ENCODE measurements around the gene TCERG1.

TCERG1 gene

GRCh38 chr5:146426853-146427618 is 20.1 kb upstream of the TCERG1 start:
- Histone ChIP-seq H3K27ac (ENCODE audit: low read length) (no peak overlapping the region), H3K27me3 (ENCODE audit: low read depth, low read length) (no peaks in the 10 kb centered on the region), H3K36me3 (ENCODE audit: control insufficient read depth in 1 of 2, insufficient read depth in 2 of 2, low read length in 2 of 2) (no peaks in the 10 kb centered on the region), H3K4me1 (ENCODE audit: control insufficient read depth in 1 of 2, insufficient read depth in 2 of 2, low read length in 2 of 2) (peaks cover 0 to 3% of the 10 kb centered on the region in 2 donors), H3K9me3 (ENCODE audit: control insufficient read depth in 1 of 2, low read length in 2 of 2) (no peaks in the 10 kb centered on the region), H3K4me3 (ENCODE audit: low read depth in 1 of 2, low read length in 2 of 2) (no peak overlapping the region)

DNA sequence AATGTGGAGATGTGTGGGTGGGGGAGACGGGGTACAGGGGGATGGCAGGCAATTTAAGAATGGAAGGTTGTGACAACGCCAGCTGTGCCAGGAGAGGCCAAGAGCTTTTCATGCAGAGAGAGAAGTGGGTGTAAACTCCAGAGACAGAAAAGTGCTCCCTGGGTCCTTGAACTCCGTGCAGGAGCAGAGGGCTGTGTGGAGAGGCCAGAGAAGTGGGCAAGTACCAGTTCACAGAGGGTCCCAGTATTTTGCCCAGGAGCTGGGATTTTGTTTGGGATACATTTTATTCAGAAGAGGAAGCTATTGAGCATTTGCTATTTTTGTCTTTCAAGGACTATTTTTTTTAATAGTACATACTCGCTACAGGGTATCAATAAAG is 19.5 kb upstream of the TCERG1 start:
- Histone ChIP-seq H3K27ac (ENCODE audit: low read length) (no peak overlapping the region), H3K27me3 (ENCODE audit: low read depth, low read length) (no peaks in the 10 kb centered on the region)

DNA sequence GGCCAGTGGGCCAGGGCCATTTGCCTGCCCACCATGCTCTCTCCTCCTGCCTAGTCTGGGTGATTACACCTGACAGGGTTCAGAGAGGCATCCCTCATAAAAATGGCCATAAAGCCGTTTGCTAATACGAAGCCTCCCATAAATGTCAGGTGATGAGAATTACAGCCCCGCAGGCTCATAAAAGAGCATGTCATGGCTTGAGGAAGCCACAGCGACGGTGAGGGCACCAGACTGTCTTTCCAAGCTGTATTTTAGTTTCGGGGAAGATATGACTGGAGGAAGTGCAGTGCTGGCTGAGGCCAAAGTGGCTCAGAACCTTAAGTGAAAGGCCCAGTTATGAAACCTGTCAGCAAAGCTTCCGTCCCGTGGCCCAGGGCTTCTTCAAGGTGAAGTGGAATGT is 18.5 kb upstream of the TCERG1 start:
- no peak overlapping the region for H3K4me3 ChIP-seq (ENCODE audit: low read depth in 1 of 2, low read length in 2 of 2)
- H3K4me1 ChIP-seq (ENCODE audit: control insufficient read depth in 1 of 2, insufficient read depth in 2 of 2, low read length in 2 of 2) = peaks cover 0 to 3% of the 10 kb centered on the region in 2 donors
- H3K36me3 ChIP-seq (ENCODE audit: control insufficient read depth in 1 of 2, insufficient read depth in 2 of 2, low read length in 2 of 2) = no peaks in the 10 kb centered on the region
- no peak overlapping the region for H3K27ac ChIP-seq (ENCODE audit: low read length)
- H3K27me3 ChIP-seq (ENCODE audit: low read depth, low read length) = no peaks in the 10 kb centered on the region
- no peaks in the 10 kb centered on the region for H3K9me3 ChIP-seq (ENCODE audit: control insufficient read depth in 1 of 2, low read length in 2 of 2)

More for the DNA sequence above, 19.5 kb upstream of the TCERG1 start:
- Histone ChIP-seq H3K36me3 (ENCODE audit: control insufficient read depth in 1 of 2, insufficient read depth in 2 of 2, low read length in 2 of 2) (no peaks in the 10 kb centered on the region), H3K9me3 (ENCODE audit: control insufficient read depth in 1 of 2, low read length in 2 of 2) (no peaks in the 10 kb centered on the region), H3K4me1 (ENCODE audit: control insufficient read depth in 1 of 2, insufficient read depth in 2 of 2, low read length in 2 of 2) (peaks cover 0 to 3% of the 10 kb centered on the region in 2 donors), H3K4me3 (ENCODE audit: low read depth in 1 of 2, low read length in 2 of 2) (no peak overlapping the region)

DNA sequence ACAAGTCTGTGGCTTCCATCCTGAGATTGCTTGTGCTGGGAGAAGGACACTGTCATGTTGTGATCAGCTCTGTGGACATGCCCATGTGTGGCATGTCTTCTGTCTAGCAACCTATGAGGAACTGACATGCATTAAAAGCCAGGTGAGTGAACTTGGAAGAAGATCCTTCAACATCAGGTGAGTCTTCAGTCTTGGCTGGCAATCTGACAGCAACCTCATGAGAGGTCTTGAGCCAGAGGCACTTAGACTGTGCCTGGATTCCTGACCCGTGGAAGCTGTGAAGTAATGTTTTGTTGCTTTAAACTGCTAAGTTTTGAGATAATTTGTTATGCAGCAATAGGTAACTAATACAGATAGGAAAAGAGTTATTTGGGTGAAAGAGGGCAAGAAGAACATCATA is 6.8 kb upstream of the TCERG1 start:
- Histone ChIP-seq H3K9me3 (ENCODE audit: control insufficient read depth in 1 of 2, low read length in 2 of 2) (no peaks in the 10 kb centered on the region), H3K27ac (ENCODE audit: low read length) (no peak overlapping the region), H3K4me1 (ENCODE audit: control insufficient read depth in 1 of 2, insufficient read depth in 2 of 2, low read length in 2 of 2) (no peaks in the 10 kb centered on the region), H3K4me3 (ENCODE audit: low read depth in 1 of 2, low read length in 2 of 2) (no peak overlapping the region), H3K27me3 (ENCODE audit: low read depth, low read length) (no peaks in the 10 kb centered on the region), H3K36me3 (ENCODE audit: control insufficient read depth in 1 of 2, insufficient read depth in 2 of 2, low read length in 2 of 2) (no peaks in the 10 kb centered on the region)

DNA sequence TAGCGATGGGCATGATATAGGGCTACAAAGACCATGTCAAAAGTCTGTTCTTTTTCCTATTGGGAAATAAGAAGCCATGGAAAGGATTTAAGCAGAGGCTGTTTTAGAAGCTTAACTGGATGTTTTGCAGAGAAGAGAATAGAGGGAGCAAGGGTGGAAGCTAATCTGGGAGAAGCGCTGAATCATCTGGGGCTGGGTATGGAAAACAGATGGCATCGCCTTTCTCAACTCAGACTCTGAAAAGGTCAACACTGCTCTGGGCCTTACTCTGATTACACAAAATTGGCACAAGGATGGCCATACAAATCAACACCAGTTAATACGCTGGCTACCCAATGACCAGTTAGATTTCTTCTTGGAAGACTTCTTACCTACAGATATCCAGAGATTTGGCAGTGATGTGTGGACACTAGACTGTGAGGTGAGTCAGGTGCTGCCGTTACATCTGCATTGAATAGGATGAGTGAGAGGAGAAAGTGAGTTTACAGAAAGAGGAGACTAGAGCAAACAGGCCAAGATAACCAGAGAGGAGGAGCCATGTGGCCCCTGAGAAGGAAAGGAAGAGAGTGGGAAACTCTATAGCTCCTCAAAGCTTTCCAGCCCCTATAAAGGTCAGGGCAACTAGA is 6.2 kb upstream of the TCERG1 start:
- Histone ChIP-seq H3K27me3 (ENCODE audit: low read depth, low read length) (no peaks in the 10 kb centered on the region), H3K9me3 (ENCODE audit: control insufficient read depth in 1 of 2, low read length in 2 of 2) (no peaks in the 10 kb centered on the region), H3K36me3 (ENCODE audit: control insufficient read depth in 1 of 2, insufficient read depth in 2 of 2, low read length in 2 of 2) (no peaks in the 10 kb centered on the region), H3K4me3 (ENCODE audit: low read depth in 1 of 2, low read length in 2 of 2) (no peak overlapping the region), H3K27ac (ENCODE audit: low read length) (no peak overlapping the region), H3K4me1 (ENCODE audit: control insufficient read depth in 1 of 2, insufficient read depth in 2 of 2, low read length in 2 of 2) (no peaks in the 10 kb centered on the region)

- H3K4me3 ChIP-seq (ENCODE audit: low read depth in 1 of 2, low read length in 2 of 2) = no peak overlapping the region
- no peaks in the 10 kb centered on the region for H3K9me3 ChIP-seq (ENCODE audit: control insufficient read depth in 1 of 2, low read length in 2 of 2)
- no peaks in the 10 kb centered on the region for H3K27me3 ChIP-seq (ENCODE audit: low read depth, low read length)
- H3K4me1 ChIP-seq (ENCODE audit: control insufficient read depth in 1 of 2, insufficient read depth in 2 of 2, low read length in 2 of 2) = no peaks in the 10 kb centered on the region
- H3K27ac ChIP-seq (ENCODE audit: low read length) = no peak overlapping the region
- no peaks in the 10 kb centered on the region for H3K36me3 ChIP-seq (ENCODE audit: control insufficient read depth in 1 of 2, insufficient read depth in 2 of 2, low read length in 2 of 2)
These were observed 5.2 kb upstream of the TCERG1 start for GRCh38 chr5:146441896-146442295.

DNA sequence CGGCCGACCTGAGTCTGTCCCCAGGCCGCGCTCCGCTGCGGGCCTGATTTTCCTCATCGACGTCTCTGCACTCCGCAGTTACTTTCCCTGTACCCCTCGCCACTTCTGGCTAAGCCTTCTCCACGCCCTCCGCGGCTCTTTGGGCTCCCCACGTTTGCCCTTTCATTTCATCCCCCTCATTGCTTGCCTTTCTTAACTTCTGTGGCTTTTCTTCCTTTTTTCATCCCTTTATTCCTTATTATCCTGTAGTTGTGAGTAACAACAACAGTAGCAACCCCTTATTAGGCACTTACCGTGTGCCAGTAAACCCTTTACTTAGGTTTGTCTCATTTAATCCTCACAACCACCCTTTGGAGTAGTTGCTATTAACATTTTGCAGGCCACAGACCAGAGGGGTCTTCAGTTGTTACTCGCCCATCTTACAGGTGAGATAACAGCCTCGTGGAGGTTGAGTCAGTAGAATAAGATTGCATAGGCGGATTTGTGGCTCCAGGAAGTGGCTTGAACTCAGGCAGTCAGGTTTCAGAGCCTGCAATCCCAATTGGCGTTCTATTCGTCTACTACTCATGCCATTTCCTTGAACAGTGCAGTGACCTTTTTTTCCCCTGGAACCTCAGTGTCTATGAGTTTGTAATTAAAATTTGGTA is 724 bp downstream of the TCERG1 start:
- H3K4me1 ChIP-seq (ENCODE audit: control insufficient read depth in 1 of 2, insufficient read depth in 2 of 2, low read length in 2 of 2) = peaks cover 0 to 22% of the 10 kb centered on the region in 2 donors
- H3K27ac ChIP-seq (ENCODE audit: low read length) = peak overlapping the region; percentile 87
- H3K4me3 ChIP-seq (ENCODE audit: low read depth in 1 of 2, low read length in 2 of 2) = peak overlapping the region; percentile 89 to 95
- no peaks in the 10 kb centered on the region for H3K27me3 ChIP-seq (ENCODE audit: low read depth, low read length)
- peaks cover 0 to 5% of the 10 kb centered on the region in 2 donors for H3K36me3 ChIP-seq (ENCODE audit: control insufficient read depth in 1 of 2, insufficient read depth in 2 of 2, low read length in 2 of 2)
- H3K9me3 ChIP-seq (ENCODE audit: control insufficient read depth in 1 of 2, low read length in 2 of 2) = no peaks in the 10 kb centered on the region

- Histone ChIP-seq H3K4me1 (ENCODE audit: control insufficient read depth in 1 of 2, insufficient read depth in 2 of 2, low read length in 2 of 2) (peaks cover 0 to 22% of the 10 kb centered on the region in 2 donors), H3K27ac (ENCODE audit: low read length) (peak overlapping the region; percentile 87), H3K9me3 (ENCODE audit: control insufficient read depth in 1 of 2, low read length in 2 of 2) (no peaks in the 10 kb centered on the region), H3K4me3 (ENCODE audit: low read depth in 1 of 2, low read length in 2 of 2) (peak overlapping the region; percentile 89 to 95), H3K27me3 (ENCODE audit: low read depth, low read length) (no peaks in the 10 kb centered on the region), H3K36me3 (ENCODE audit: control insufficient read depth in 1 of 2, insufficient read depth in 2 of 2, low read length in 2 of 2) (peaks cover 0 to 5% of the 10 kb centered on the region in 2 donors)
These were observed 1.8 kb downstream of the TCERG1 start for GRCh38 chr5:146448783-146449519.

DNA sequence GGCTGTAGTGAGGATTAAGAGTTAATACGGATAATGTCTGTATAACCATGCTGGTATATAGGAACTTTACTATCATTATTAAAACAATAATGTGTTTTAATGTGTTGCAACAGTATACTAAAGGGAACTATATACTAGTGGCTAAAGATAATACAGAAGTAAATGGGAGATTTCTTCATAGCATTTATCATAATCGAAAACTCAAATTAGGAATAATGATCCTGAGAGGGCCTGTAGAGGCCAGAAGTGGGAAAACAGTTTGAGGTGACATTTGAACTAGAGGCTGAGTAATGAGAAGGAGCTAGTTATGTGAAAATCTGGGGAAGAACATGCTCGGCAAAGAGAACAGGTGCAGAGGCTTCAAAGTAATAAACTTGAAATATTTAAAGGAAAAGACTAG is 2.9 kb downstream of the TCERG1 start:
- Histone ChIP-seq H3K36me3 (ENCODE audit: control insufficient read depth in 1 of 2, insufficient read depth in 2 of 2, low read length in 2 of 2) (peaks cover 0 to 7% of the 10 kb centered on the region in 2 donors), H3K9me3 (ENCODE audit: control insufficient read depth in 1 of 2, low read length in 2 of 2) (no peaks in the 10 kb centered on the region), H3K27me3 (ENCODE audit: low read depth, low read length) (no peaks in the 10 kb centered on the region), H3K4me1 (ENCODE audit: control insufficient read depth in 1 of 2, insufficient read depth in 2 of 2, low read length in 2 of 2) (peaks cover 0 to 22% of the 10 kb centered on the region in 2 donors), H3K27ac (ENCODE audit: low read length) (no peak overlapping the region), H3K4me3 (ENCODE audit: low read depth in 1 of 2, low read length in 2 of 2) (no peak overlapping the region)

DNA sequence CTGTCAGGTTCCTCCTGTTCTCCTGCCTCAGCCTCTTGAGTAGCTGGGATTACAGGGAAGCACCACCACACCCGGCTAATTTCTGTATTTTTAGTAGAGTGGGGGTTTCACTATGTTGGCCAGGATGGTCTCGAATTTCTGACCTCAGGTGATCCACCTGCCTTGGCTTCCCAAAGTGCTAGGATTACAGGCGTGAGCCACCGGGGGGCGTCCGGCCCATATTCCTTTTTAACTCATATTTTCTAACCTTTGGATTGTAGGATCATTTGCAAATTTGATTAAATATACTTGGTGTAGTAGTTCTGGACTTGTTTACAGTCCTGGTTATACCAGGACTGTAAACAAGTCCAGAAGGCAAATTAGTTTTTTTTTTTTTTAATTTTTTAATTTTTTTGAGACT is 4.3 kb downstream of the TCERG1 start:
- no peak overlapping the region for H3K27ac ChIP-seq (ENCODE audit: low read length)
- H3K9me3 ChIP-seq (ENCODE audit: control insufficient read depth in 1 of 2, low read length in 2 of 2) = no peaks in the 10 kb centered on the region
- H3K4me1 ChIP-seq (ENCODE audit: control insufficient read depth in 1 of 2, insufficient read depth in 2 of 2, low read length in 2 of 2) = peaks cover 0 to 22% of the 10 kb centered on the region in 2 donors
- no peaks in the 10 kb centered on the region for H3K27me3 ChIP-seq (ENCODE audit: low read depth, low read length)
- H3K36me3 ChIP-seq (ENCODE audit: control insufficient read depth in 1 of 2, insufficient read depth in 2 of 2, low read length in 2 of 2) = peaks cover 13 to 20% of the 10 kb centered on the region in 2 donors
- no peak overlapping the region for H3K4me3 ChIP-seq (ENCODE audit: low read depth in 1 of 2, low read length in 2 of 2)

DNA sequence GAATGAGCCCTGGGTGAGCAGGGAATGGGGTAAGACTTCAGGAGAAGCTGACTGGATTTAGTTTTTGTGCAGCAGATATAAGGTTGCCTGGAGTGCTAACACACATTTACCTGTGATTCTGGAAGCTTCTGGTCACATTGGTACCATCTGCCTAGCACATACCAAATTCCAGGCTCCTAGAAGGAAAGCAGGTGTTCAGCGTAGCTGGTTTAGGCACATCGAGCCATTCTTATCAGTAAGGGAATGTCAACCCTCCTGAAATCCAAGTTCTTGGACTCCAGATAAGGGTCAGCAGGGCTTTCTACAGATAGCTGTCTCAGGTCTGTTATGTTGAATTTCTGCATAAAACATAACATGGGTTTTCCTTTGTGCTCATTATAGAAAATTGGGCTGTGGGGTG is 10.3 kb downstream of the TCERG1 start:
- peaks cover 49 to 54% of the 10 kb centered on the region in 2 donors for H3K36me3 ChIP-seq (ENCODE audit: control insufficient read depth in 1 of 2, insufficient read depth in 2 of 2, low read length in 2 of 2)
- H3K27me3 ChIP-seq (ENCODE audit: low read depth, low read length) = no peaks in the 10 kb centered on the region
- H3K27ac ChIP-seq (ENCODE audit: low read length) = no peak overlapping the region

More for the DNA sequence above, 10.3 kb downstream of the TCERG1 start:
- no peaks in the 10 kb centered on the region for H3K9me3 ChIP-seq (ENCODE audit: control insufficient read depth in 1 of 2, low read length in 2 of 2)
- no peak overlapping the region for H3K4me3 ChIP-seq (ENCODE audit: low read depth in 1 of 2, low read length in 2 of 2)
- no peaks in the 10 kb centered on the region for H3K4me1 ChIP-seq (ENCODE audit: control insufficient read depth in 1 of 2, insufficient read depth in 2 of 2, low read length in 2 of 2)
